ENCODE measurements around the gene STAU1. TPM values are rescaled to one million over a fixed set of nuclear protein-coding genes. Genes with fewer than 3 reads are reported as not detected.
A peak's percentile ranks its signal among the peaks of the same experiment; 100 is the strongest.

STAU1 gene
- total and polyA plus RNA-seq, 2 of the 13 experiments (the other 11 are each of a cell fraction or from before 2014, with no cell fraction given): 119 to 133 TPM

GRCh38 chr20:49219091-49219923, 31.2 kb upstream of the STAU1 start, which contains the start of gene DDX27 (continued):
- TF ChIP-seq THAP9 (CRISPR knock-in tag; IDR thresholded peaks at IDR 0.05; ENCODE audit: borderline replicate concordance): peak; percentile 91; the same call in 1 of the 2 replicates
- TF ChIP-seq ZNF547 (CRISPR knock-in tag; IDR thresholded peaks at IDR 0.05): peak; percentile 89
- TF ChIP-seq ZFY (CRISPR knock-in tag; IDR thresholded peaks at IDR 0.05): peak; percentile 86
- TF ChIP-seq, protein P1, sequence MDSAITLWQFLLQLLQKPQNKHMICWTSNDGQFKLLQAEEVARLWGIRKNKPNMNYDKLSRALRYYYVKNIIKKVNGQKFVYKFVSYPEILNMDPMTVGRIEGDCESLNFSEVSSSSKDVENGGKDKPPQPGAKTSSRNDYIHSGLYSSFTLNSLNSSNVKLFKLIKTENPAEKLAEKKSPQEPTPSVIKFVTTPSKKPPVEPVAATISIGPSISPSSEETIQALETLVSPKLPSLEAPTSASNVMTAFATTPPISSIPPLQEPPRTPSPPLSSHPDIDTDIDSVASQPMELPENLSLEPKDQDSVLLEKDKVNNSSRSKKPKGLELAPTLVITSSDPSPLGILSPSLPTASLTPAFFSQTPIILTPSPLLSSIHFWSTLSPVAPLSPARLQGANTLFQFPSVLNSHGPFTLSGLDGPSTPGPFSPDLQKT (CRISPR knock-in tag; IDR thresholded peaks at IDR 0.05; ENCODE audit: borderline replicate concordance): 0 out of 2 replicates have a peak, but pooled peaks have one; percentile 62
- no peak for TF ChIP-seq PHB2 (IDR thresholded peaks at IDR 0.05; ENCODE audit: partially characterized antibody)
- TF ChIP-seq, protein P2, sequence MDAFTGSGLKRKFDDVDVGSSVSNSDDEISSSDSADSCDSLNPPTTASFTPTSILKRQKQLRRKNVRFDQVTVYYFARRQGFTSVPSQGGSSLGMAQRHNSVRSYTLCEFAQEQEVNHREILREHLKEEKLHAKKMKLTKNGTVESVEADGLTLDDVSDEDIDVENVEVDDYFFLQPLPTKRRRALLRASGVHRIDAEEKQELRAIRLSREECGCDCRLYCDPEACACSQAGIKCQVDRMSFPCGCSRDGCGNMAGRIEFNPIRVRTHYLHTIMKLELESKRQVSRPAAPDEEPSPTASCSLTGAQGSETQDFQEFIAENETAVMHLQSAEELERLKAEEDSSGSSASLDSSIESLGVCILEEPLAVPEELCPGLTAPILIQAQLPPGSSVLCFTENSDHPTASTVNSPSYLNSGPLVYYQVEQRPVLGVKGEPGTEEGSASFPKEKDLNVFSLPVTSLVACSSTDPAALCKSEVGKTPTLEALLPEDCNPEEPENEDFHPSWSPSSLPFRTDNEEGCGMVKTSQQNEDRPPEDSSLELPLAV (CRISPR knock-in tag; conservative IDR thresholded peaks at IDR 0.05; ENCODE audit: low read depth): no peak
- TF ChIP-seq, protein P3, sequence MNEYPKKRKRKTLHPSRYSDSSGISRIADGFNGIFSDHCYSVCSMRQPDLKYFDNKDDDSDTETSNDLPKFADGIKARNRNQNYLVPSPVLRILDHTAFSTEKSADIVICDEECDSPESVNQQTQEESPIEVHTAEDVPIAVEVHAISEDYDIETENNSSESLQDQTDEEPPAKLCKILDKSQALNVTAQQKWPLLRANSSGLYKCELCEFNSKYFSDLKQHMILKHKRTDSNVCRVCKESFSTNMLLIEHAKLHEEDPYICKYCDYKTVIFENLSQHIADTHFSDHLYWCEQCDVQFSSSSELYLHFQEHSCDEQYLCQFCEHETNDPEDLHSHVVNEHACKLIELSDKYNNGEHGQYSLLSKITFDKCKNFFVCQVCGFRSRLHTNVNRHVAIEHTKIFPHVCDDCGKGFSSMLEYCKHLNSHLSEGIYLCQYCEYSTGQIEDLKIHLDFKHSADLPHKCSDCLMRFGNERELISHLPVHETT (CRISPR knock-in tag; conservative IDR thresholded peaks at IDR 0.05): peak; percentile 66; the same call in 1 of the 2 replicates
- TF ChIP-seq ZBTB42 (CRISPR knock-in tag; IDR thresholded peaks at IDR 0.05): peak; percentile 87; the same call in 1 of the 2 replicates
- TF ChIP-seq, protein P4, sequence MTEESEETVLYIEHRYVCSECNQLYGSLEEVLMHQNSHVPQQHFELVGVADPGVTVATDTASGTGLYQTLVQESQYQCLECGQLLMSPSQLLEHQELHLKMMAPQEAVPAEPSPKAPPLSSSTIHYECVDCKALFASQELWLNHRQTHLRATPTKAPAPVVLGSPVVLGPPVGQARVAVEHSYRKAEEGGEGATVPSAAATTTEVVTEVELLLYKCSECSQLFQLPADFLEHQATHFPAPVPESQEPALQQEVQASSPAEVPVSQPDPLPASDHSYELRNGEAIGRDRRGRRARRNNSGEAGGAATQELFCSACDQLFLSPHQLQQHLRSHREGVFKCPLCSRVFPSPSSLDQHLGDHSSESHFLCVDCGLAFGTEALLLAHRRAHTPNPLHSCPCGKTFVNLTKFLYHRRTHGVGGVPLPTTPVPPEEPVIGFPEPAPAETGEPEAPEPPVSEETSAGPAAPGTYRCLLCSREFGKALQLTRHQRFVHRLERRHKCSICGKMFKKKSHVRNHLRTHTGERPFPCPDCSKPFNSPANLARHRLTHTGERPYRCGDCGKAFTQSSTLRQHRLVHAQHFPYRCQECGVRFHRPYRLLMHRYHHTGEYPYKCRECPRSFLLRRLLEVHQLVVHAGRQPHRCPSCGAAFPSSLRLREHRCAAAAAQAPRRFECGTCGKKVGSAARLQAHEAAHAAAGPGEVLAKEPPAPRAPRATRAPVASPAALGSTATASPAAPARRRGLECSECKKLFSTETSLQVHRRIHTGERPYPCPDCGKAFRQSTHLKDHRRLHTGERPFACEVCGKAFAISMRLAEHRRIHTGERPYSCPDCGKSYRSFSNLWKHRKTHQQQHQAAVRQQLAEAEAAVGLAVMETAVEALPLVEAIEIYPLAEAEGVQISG (CRISPR knock-in tag; IDR thresholded peaks at IDR 0.05): peak; percentile 93
- TF ChIP-seq ZNF850 (CRISPR knock-in tag; conservative IDR thresholded peaks at IDR 0.05): no peak
- TF ChIP-seq TBP (CRISPR knock-in tag; IDR thresholded peaks at IDR 0.05): no peak
- no peak for TF ChIP-seq ZBTB14 (CRISPR knock-in tag; IDR thresholded peaks at IDR 0.05)
- TF ChIP-seq REPIN1 (CRISPR knock-in tag; IDR thresholded peaks at IDR 0.05; ENCODE audit: borderline replicate concordance, low read depth): peak; percentile 41
- TF ChIP-seq ZNF160 (CRISPR knock-in tag; IDR thresholded peaks at IDR 0.05): peak; percentile 47; the same call in 1 of the 2 replicates
- TF ChIP-seq, protein P5, sequence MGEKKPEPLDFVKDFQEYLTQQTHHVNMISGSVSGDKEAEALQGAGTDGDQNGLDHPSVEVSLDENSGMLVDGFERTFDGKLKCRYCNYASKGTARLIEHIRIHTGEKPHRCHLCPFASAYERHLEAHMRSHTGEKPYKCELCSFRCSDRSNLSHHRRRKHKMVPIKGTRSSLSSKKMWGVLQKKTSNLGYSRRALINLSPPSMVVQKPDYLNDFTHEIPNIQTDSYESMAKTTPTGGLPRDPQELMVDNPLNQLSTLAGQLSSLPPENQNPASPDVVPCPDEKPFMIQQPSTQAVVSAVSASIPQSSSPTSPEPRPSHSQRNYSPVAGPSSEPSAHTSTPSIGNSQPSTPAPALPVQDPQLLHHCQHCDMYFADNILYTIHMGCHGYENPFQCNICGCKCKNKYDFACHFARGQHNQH (CRISPR knock-in tag; IDR thresholded peaks at IDR 0.05): peak; percentile 96
